GM12878 (cell line): ENCODE data around the gene OR13C2. TPM values are rescaled to one million over a fixed set of nuclear protein-coding genes. Genes with fewer than 3 reads are reported as not detected.

Experiments
- polyA plus RNA-seq, 11 experiments: library from polyadenylated mRNA; depleted of rRNA in 4 of 11; unstranded in 6 of 11; stranded (reverse) in 5 of 11; fragments of >200 nt; fragmentation: Nextera tagmentation in 4 of 11; fragmentation: Illumina TruSeq in 1 of 11; extraction: Ambion mirVana in 4 of 11; extraction: Trizol in 1 of 11; gene quantifications; 1 replicate in 1 of 11; 2 replicates in 10 of 11; pipeline versions ENCODE4 v1.2.1 to v1.2.3, GENCODE V29; 2011 to 2016; ENCODE audit warnings: inconsistent platforms in 2 of 11, missing spikeins in 2 of 11, low read depth in 1 of 11
- total RNA-seq, 4 experiments: library from RNA; depleted of rRNA in 3 of 4; stranded (reverse); fragments of >200 nt in 3 of 4; fragmentation: Illumina TruSeq in 1 of 4; extraction: Trizol in 1 of 4; gene quantifications; 2 replicates each; pipeline versions ENCODE4 v1.2.1 to v1.2.3, GENCODE V29; 2013 to 2021

OR13C2 gene
- total and polyA plus RNA-seq, 10 of the 15 experiments (the other 5 are each of a cell fraction or from before 2014, with no cell fraction given), result 0.11 TPM; not detected in 9

Other genes with a start within 250 kb of the OR13C2 start
Only the 7 nearest of the 9 such genes appear.
- gene OR13F1, start 101.4 kb downstream of the OR13C2 start, total RNA-seq (2014; rRNA removed), result not detected in 2 replicates
- gene OR13F1, start 101.4 kb downstream of the OR13C2 start, total RNA-seq (2014; rRNA removed; fragmentation: Illumina TruSeq; extraction: Trizol), result not detected in 2 replicates
- not detected in 2 replicates for gene OR13F1, start 101.4 kb downstream of the OR13C2 start, total RNA-seq (2021)
- not detected in 2 replicates for gene OR13F1, start 101.4 kb downstream of the OR13C2 start, polyA plus RNA-seq (2011; rRNA removed)
- not detected in 2 replicates for gene OR13F1, start 101.4 kb downstream of the OR13C2 start, polyA plus RNA-seq (2014; fragmentation: Illumina TruSeq; extraction: Trizol)
- not detected for gene OR13F1, start 101.4 kb downstream of the OR13C2 start, polyA plus RNA-seq (2014; fragmentation: Nextera tagmentation; extraction: Ambion mirVana)
- gene OR13F1, start 101.4 kb downstream of the OR13C2 start, polyA plus RNA-seq (2014; rRNA removed), result not detected in 2 replicates
- gene OR13F1, start 101.4 kb downstream of the OR13C2 start, polyA plus RNA-seq (2016; fragmentation: Nextera tagmentation; extraction: Ambion mirVana), result not detected
- 0.17 TPM in 1 of 2 replicates, not detected in the other for gene OR13C4, start 78.4 kb downstream of the OR13C2 start, total RNA-seq (2014; rRNA removed)
- gene OR13C4, start 78.4 kb downstream of the OR13C2 start, total RNA-seq (2014; rRNA removed; fragmentation: Illumina TruSeq; extraction: Trizol), result not detected in 2 replicates
- not detected in 2 replicates for gene OR13C4, start 78.4 kb downstream of the OR13C2 start, total RNA-seq (2021)
- 0.26 and 0.85 TPM in 2 replicates for gene OR13C4, start 78.4 kb downstream of the OR13C2 start, polyA plus RNA-seq (2011; rRNA removed)
- not detected in 2 replicates for gene OR13C4, start 78.4 kb downstream of the OR13C2 start, polyA plus RNA-seq (2014; fragmentation: Illumina TruSeq; extraction: Trizol)
- gene OR13C4, start 78.4 kb downstream of the OR13C2 start, polyA plus RNA-seq (2014; fragmentation: Nextera tagmentation; extraction: Ambion mirVana), result not detected
- not detected in 2 replicates for gene OR13C4, start 78.4 kb downstream of the OR13C2 start, polyA plus RNA-seq (2014; rRNA removed)
- gene OR13C4, start 78.4 kb downstream of the OR13C2 start, polyA plus RNA-seq (2016; fragmentation: Nextera tagmentation; extraction: Ambion mirVana), result not detected
- not detected in 2 replicates for gene OR13C3, start 68.8 kb downstream of the OR13C2 start, total RNA-seq (2014; rRNA removed)
- gene OR13C3, start 68.8 kb downstream of the OR13C2 start, total RNA-seq (2014; rRNA removed; fragmentation: Illumina TruSeq; extraction: Trizol), result not detected in 2 replicates
- gene OR13C3, start 68.8 kb downstream of the OR13C2 start, total RNA-seq (2021), result not detected in 2 replicates
- 0.87 and 1.1 TPM in 2 replicates for gene OR13C3, start 68.8 kb downstream of the OR13C2 start, polyA plus RNA-seq (2011; rRNA removed)
- gene OR13C3, start 68.8 kb downstream of the OR13C2 start, polyA plus RNA-seq (2014; fragmentation: Illumina TruSeq; extraction: Trizol), result not detected in 2 replicates
- not detected for gene OR13C3, start 68.8 kb downstream of the OR13C2 start, polyA plus RNA-seq (2014; fragmentation: Nextera tagmentation; extraction: Ambion mirVana)
- gene OR13C3, start 68.8 kb downstream of the OR13C2 start, polyA plus RNA-seq (2014; rRNA removed), result not detected in 2 replicates
- not detected for gene OR13C3, start 68.8 kb downstream of the OR13C2 start, polyA plus RNA-seq (2016; fragmentation: Nextera tagmentation; extraction: Ambion mirVana)
- not detected in 2 replicates for gene OR13C8, start 36.5 kb downstream of the OR13C2 start, total RNA-seq (2014; rRNA removed)
- not detected in 2 replicates for gene OR13C8, start 36.5 kb downstream of the OR13C2 start, total RNA-seq (2014; rRNA removed; fragmentation: Illumina TruSeq; extraction: Trizol)
- not detected in 2 replicates for gene OR13C8, start 36.5 kb downstream of the OR13C2 start, total RNA-seq (2021)
- not detected in 2 replicates for gene OR13C8, start 36.5 kb downstream of the OR13C2 start, polyA plus RNA-seq (2011; rRNA removed)
- gene OR13C8, start 36.5 kb downstream of the OR13C2 start, polyA plus RNA-seq (2014; fragmentation: Illumina TruSeq; extraction: Trizol), result not detected in 2 replicates
- not detected for gene OR13C8, start 36.5 kb downstream of the OR13C2 start, polyA plus RNA-seq (2014; fragmentation: Nextera tagmentation; extraction: Ambion mirVana)
- not detected in 2 replicates for gene OR13C8, start 36.5 kb downstream of the OR13C2 start, polyA plus RNA-seq (2014; rRNA removed)
- gene OR13C8, start 36.5 kb downstream of the OR13C2 start, polyA plus RNA-seq (2016; fragmentation: Nextera tagmentation; extraction: Ambion mirVana), result not detected
- not detected in 2 replicates for gene OR13C5, start 6.2 kb downstream of the OR13C2 start, total RNA-seq (2014; rRNA removed)
- gene OR13C5, start 6.2 kb downstream of the OR13C2 start, total RNA-seq (2014; rRNA removed; fragmentation: Illumina TruSeq; extraction: Trizol), result not detected in 2 replicates
- gene OR13C5, start 6.2 kb downstream of the OR13C2 start, total RNA-seq (2021), result not detected in 2 replicates
- 0.52 and 0.58 TPM in 2 replicates for gene OR13C5, start 6.2 kb downstream of the OR13C2 start, polyA plus RNA-seq (2011; rRNA removed)
- gene OR13C5, start 6.2 kb downstream of the OR13C2 start, polyA plus RNA-seq (2014; fragmentation: Illumina TruSeq; extraction: Trizol), result not detected in 2 replicates
- gene OR13C5, start 6.2 kb downstream of the OR13C2 start, polyA plus RNA-seq (2014; fragmentation: Nextera tagmentation; extraction: Ambion mirVana), result not detected
- not detected in 2 replicates for gene OR13C5, start 6.2 kb downstream of the OR13C2 start, polyA plus RNA-seq (2014; rRNA removed)
- not detected for gene OR13C5, start 6.2 kb downstream of the OR13C2 start, polyA plus RNA-seq (2016; fragmentation: Nextera tagmentation; extraction: Ambion mirVana)
- gene OR13C9, start 12.6 kb upstream of the OR13C2 start, total RNA-seq (2014; rRNA removed), result not detected in 2 replicates
- not detected in 2 replicates for gene OR13C9, start 12.6 kb upstream of the OR13C2 start, total RNA-seq (2014; rRNA removed; fragmentation: Illumina TruSeq; extraction: Trizol)
- gene OR13C9, start 12.6 kb upstream of the OR13C2 start, total RNA-seq (2021), result not detected in 2 replicates
- not detected in 2 replicates for gene OR13C9, start 12.6 kb upstream of the OR13C2 start, polyA plus RNA-seq (2011; rRNA removed)
- gene OR13C9, start 12.6 kb upstream of the OR13C2 start, polyA plus RNA-seq (2014; fragmentation: Illumina TruSeq; extraction: Trizol), result not detected in 2 replicates
- not detected for gene OR13C9, start 12.6 kb upstream of the OR13C2 start, polyA plus RNA-seq (2014; fragmentation: Nextera tagmentation; extraction: Ambion mirVana)
- gene OR13C9, start 12.6 kb upstream of the OR13C2 start, polyA plus RNA-seq (2014; rRNA removed), result not detected in 2 replicates
- gene OR13C9, start 12.6 kb upstream of the OR13C2 start, polyA plus RNA-seq (2016; fragmentation: Nextera tagmentation; extraction: Ambion mirVana), result not detected
- not detected in 2 replicates for gene OR13D1, start 88.9 kb upstream of the OR13C2 start, total RNA-seq (2014; rRNA removed)
- not detected in 2 replicates for gene OR13D1, start 88.9 kb upstream of the OR13C2 start, total RNA-seq (2014; rRNA removed; fragmentation: Illumina TruSeq; extraction: Trizol)
- gene OR13D1, start 88.9 kb upstream of the OR13C2 start, total RNA-seq (2021), result not detected in 2 replicates
- gene OR13D1, start 88.9 kb upstream of the OR13C2 start, polyA plus RNA-seq (2011; rRNA removed), result not detected in 2 replicates
- not detected in 2 replicates for gene OR13D1, start 88.9 kb upstream of the OR13C2 start, polyA plus RNA-seq (2014; fragmentation: Illumina TruSeq; extraction: Trizol)
- not detected for gene OR13D1, start 88.9 kb upstream of the OR13C2 start, polyA plus RNA-seq (2014; fragmentation: Nextera tagmentation; extraction: Ambion mirVana)
- gene OR13D1, start 88.9 kb upstream of the OR13C2 start, polyA plus RNA-seq (2014; rRNA removed), result not detected in 2 replicates
- gene OR13D1, start 88.9 kb upstream of the OR13C2 start, polyA plus RNA-seq (2016; fragmentation: Nextera tagmentation; extraction: Ambion mirVana), result not detected